Uterus (tissue), 2 donors: Measurements from ENCODE around the gene STK25.

Experiments
- POLR2A ChIP-seq, 2 donors: fragments of 450-650 bp; IDR thresholded peaks; one replicate each; pipeline ENCODE4 v1.6.1; 2016; ENCODE audit warnings: antibody characterized with exemption in 2 of 2, mild to moderate bottlenecking in 1 of 2, moderate library complexity in 1 of 2
- TF ChIP-seq, protein P1 (sequence below), 4 experiments: fragments of 200-600 bp in 2 of 4; fragments of 450-650 bp in 2 of 4; sonication (generic) in 2 of 4; IDR thresholded peaks; one replicate each; pipeline ENCODE4 v1.5.1; 2016 to 2019; ENCODE audit warnings: antibody characterized with exemption in 4 of 4, mild to moderate bottlenecking in 2 of 4, moderate library complexity in 1 of 4

DNA sequence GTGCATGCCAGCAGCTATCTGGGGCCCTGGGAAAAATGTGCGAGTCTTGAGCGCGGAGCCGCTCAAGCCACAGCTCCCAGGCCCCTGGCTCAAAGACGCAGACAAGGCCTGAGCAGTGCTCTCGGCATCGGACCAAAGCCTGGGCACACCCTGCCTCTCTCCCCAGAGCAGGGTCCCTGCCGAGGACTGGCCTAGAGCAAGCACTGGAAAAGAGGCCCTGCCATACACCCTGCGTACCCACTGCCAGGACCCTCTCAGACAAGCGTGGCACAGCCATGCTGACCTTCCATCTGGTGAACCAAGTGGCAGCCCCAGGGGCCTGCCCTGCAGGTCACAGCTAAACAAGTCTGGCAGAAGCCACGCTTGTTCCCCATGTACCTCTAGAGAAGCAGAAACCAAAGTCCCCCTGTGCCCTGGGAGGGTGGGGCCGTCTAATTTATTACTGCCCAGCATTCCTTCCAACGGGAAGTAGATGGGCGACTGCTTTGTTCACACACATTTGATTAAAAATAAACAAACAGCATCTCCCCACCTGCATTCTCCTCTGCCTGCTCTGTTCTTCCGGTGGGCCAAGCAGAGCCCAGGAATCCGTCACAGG is 14.0 kb downstream of the STK25 start:
- TF ChIP-seq, protein P1, sequence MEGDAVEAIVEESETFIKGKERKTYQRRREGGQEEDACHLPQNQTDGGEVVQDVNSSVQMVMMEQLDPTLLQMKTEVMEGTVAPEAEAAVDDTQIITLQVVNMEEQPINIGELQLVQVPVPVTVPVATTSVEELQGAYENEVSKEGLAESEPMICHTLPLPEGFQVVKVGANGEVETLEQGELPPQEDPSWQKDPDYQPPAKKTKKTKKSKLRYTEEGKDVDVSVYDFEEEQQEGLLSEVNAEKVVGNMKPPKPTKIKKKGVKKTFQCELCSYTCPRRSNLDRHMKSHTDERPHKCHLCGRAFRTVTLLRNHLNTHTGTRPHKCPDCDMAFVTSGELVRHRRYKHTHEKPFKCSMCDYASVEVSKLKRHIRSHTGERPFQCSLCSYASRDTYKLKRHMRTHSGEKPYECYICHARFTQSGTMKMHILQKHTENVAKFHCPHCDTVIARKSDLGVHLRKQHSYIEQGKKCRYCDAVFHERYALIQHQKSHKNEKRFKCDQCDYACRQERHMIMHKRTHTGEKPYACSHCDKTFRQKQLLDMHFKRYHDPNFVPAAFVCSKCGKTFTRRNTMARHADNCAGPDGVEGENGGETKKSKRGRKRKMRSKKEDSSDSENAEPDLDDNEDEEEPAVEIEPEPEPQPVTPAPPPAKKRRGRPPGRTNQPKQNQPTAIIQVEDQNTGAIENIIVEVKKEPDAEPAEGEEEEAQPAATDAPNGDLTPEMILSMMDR (IDR thresholded peaks at IDR 0.05) = no peak
- no peak for TF ChIP-seq POLR2A (IDR thresholded peaks at IDR 0.05)
